CD4-positive, alpha-beta T cell treated with Interferon gamma for 1 hour (primary cell): Measurements from ENCODE around the gene SPP1.

ENCODE experiments used
- DNase-seq: peaks from one replicate; pipeline ENCODE4 v3.0.0-alpha.2; 2020

The SPP1 gene

DNA sequence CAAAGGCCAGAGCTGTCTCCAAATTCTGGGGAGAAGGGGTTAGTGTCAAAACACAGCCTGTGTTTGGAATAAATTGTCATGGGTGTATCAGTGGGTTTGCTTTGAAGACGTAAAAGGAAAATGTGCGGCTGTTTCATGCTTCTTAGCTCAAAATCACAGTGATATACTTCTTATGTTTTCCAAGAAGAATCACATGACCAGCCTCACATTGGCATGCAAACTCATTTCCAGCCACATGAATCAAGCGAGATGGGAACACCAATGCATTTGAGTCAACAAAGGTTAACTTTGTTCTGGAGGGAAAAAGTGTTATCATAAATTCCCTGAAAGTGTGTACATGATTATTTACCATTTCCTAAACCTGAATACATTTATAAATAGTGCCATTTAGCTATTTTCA, 19.0 kb upstream of the SPP1 start:
- no peak for DNase-seq

DNA sequence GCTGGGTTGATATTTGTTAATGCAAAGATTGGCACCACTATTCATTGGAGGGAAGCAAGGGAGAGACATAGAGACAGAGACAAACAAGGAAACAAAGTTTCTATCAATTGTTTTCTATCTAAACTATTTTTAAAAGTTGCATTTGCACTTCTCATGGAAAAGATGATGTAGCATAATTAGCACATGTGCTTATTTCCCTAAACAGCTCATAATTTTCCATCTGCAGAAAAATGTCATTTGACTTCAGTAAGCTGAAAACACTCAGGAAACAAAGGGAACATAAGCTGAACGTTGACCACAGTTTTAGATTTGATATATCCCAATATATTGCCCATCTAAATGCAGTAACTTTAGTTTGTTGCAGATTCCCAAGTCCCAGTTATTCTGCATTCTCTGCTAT, 18.5 kb upstream of the SPP1 start:
- DNase-seq = no peak

DNA sequence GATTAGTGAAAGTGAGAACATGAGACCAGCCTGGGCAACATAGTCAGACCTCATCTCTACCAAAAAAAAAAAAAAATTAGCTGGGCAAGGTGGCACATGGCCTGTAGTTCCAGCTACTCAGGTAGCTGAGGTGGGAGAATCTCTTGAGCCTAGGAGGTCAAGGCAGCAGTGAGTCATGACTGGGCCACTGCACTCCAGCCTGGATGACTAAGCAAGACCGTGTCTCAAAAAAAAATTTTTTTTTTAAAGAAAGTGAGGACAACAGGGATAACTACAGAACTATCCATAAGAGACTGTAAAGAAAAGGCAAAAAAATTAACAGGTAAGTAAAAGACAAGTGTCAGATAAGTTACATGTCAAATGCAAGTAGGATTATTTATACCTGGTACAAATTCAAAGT, 13.5 kb upstream of the SPP1 start:
- no peak for DNase-seq

- DNase-seq = no peak
These were observed 12.9 kb upstream of the SPP1 start for GRCh38 chr4:87962398-87963146.

GRCh38 chr4:87965501-87965975, 10.0 kb upstream of the SPP1 start:
- DNase-seq = no peak

GRCh38 chr4:87966095-87966496, 9.4 kb upstream of the SPP1 start:
- no peak for DNase-seq

DNA sequence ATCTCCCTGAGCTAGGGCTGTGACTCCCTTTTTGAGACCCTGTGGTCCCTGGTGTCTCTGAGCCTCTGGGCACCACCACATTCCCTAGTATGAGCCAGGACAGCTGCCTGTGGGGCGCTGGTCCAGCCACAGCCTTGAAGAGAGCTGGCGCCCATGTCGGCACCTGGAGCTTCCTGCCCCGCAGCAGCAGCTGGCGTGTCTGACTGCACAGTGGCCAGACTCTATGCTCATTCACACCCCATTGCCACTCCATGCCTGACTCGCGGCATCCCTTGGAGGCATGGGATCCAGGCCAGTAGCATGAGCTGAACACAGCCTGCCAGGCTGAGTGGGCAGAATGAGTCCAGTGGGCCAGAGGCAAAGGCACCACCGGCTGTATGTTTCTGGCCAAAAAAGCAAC, 8.3 kb upstream of the SPP1 start:
- no peak for DNase-seq

GRCh38 chr4:87970121-87970520, 5.4 kb upstream of the SPP1 start:
- DNase-seq = no peak

- no peak for DNase-seq
These were observed 3.6 kb upstream of the SPP1 start for GRCh38 chr4:87971866-87972265.

GRCh38 chr4:87973283-87974169, 2.0 kb upstream of the SPP1 start:
- peak; percentile 20 for DNase-seq

DNA sequence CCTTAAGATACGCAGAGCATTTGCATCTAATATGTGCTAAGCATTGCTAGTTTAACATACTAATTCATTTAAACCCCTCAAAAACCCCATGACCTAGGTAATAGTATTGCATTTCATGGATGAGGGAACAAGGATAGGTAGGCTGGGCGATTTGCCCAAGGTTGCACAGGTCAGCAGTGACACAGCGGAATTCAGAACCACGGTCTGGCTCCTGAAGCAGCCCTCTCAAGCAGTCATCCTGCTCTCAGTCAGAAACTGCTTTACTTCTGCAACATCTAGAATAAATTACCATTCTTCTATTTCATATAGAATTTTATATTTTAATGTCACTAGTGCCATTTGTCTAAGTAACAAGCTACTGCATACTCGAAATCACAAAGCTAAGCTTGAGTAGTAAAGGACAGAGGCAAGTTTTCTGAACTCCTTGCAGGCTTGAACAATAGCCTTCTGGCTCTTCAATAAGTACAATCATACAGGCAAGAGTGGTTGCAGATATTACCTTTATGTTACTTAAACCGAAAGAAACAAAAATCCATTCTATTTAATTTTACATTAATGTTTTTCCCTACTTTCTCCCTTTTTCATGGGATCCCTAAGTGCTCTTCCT, 555 bp upstream of the SPP1 start:
- DNase-seq = no peak

GRCh38 chr4:87977521-87978278, 2.2 kb downstream of the SPP1 start:
- DNase-seq = no peak

- DNase-seq = no peak
These were observed 3.2 kb downstream of the SPP1 start for GRCh38 chr4:87978681-87979080.

DNA sequence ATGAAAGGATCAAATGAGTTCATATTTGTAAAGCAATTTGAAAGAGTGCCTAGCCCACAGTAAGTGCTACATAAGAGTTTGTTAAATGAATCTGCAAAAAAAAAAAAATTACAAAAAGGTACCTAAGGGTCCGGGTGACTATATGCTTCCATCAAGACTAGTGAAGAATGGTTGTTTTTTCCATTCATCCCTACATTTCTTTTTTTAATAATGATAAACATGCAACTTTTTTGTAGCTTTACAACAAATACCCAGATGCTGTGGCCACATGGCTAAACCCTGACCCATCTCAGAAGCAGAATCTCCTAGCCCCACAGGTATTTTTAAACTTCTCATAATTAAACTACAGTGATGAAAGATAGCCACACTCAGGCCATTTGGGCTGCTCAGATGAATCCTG, 4.3 kb downstream of the SPP1 start:
- DNase-seq = no peak

- DNase-seq = no peak
These were observed 6.0 kb downstream of the SPP1 start for GRCh38 chr4:87981486-87981885.

DNA sequence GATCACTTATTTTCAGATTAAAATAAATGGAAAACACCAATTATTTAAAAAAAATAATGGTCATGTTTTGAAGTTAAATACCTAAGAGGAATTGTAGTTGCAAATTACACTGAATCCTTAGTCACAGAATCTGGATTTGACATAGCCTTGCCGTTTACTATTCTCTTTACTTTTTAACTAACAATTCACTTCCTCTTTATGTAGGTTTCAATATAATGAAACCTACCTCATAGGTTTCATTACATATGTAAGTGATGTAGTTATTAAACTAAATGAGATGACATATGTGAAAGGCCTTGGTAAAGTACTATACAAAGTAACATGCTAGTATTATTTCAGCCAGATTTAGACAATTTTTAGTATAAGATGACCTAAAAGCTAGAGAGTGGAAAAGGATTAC, 6.5 kb downstream of the SPP1 start:
- no peak for DNase-seq

DNA sequence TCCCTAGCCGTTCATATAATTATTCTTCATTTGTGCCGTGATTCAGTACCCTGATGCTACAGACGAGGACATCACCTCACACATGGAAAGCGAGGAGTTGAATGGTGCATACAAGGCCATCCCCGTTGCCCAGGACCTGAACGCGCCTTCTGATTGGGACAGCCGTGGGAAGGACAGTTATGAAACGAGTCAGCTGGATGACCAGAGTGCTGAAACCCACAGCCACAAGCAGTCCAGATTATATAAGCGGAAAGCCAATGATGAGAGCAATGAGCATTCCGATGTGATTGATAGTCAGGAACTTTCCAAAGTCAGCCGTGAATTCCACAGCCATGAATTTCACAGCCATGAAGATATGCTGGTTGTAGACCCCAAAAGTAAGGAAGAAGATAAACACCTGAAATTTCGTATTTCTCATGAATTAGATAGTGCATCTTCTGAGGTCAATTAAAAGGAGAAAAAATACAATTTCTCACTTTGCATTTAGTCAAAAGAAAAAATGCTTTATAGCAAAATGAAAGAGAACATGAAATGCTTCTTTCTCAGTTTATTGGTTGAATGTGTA, 7.0 kb downstream of the SPP1 start:
- DNase-seq = no peak

DNA sequence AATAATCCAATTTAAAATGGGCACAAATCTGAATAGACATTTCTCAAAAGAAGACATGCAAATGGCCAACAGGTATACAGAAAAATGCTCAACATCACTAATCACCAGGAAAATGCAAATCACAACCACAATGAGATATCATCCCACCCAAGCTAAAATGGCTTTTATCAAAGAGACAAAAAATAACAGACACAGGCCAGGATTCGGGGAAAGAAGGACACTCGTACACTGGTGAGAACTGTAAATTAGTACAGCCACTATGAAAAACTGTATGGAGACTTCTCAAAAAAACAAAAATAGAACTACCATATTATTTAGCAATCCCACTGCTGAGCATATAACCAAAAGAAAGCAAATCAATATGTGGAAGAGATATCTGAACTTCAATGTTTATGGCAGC, 8.5 kb downstream of the SPP1 start:
- no peak for DNase-seq

DNA sequence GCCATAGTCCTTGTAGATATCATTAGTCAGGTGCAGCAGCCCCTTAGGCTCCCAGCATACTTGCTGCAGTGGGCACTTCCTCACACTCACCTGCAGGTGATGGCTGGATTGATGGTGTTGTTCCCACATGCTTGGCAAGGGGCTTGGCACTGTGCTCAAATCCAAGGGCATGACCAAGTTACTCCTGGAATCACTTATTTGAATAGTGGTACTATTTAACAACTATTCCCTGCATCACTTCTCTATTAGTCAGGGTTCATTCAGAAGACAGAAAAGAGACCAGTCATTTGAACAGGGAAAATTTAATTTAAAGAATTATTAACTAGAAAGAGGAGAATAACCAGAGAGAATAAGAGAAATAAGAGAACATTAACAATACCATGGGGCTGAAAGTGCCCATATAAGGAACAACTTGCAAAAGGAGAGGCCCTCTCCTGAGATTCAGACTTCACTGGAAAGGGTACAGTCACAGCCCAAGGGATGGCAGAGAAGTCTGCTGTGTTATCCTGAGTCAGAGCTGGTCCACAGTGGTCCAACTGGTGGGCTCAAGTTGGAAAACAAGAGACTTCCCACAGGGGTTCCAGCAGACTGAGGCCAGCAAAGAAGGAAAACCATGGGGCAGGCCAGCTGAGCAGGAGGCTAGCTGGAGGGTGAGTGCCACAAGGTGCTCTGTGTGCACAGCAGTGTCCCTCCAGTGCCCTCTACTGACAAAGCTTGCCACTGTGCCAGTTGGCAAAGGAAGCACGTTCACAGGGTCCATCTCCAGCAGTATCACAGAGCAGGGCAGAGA, 9.8 kb downstream of the SPP1 start:
- DNase-seq = peak; percentile 25

GRCh38 chr4:87985887-87986200, 10.3 kb downstream of the SPP1 start:
- DNase-seq = no peak

- no peak for DNase-seq
These were observed 11.0 kb downstream of the SPP1 start for GRCh38 chr4:87986508-87986907.

- no peak for DNase-seq
These were observed 14.3 kb downstream of the SPP1 start for GRCh38 chr4:87989765-87990164.
